Measurements from ENCODE around the gene GDF10. TPM values are rescaled to one million over a fixed set of nuclear protein-coding genes. Genes with fewer than 3 reads are reported as not detected.

GDF10 gene
- total and polyA plus RNA-seq, 9 of the 15 experiments (the other 6 are each of a cell fraction or from before 2014, with no cell fraction given), result 0.03 to 0.20 (median 0.11) TPM; not detected in 6

- TF ChIP-seq TFAP4 (CRISPR knock-in tag; IDR thresholded peaks at IDR 0.05; ENCODE audit: borderline replicate concordance) (no peak; the same call in 1 of the 2 replicates), ZBTB17 (CRISPR knock-in tag; IDR thresholded peaks at IDR 0.05) (peak; percentile 97), PTTG1 (tag; IDR thresholded peaks at IDR 0.05; ENCODE audit: low read depth) (no peak), SMARCA4 (IDR thresholded peaks at IDR 0.05) (peak; percentile 73), RBM17 (IDR thresholded peaks at IDR 0.05; ENCODE audit: borderline replicate concordance, low read depth, low read length) (no peak), BRF2 (IDR thresholded peaks at IDR 0.05; ENCODE audit: borderline replicate concordance, insufficient read depth, insufficient read length) (no peak), CTBP1 (IDR thresholded peaks at IDR 0.05; ENCODE audit: borderline replicate concordance) (peak; percentile 59; the same call in 1 of the 2 replicates), ZNF512 (tag; IDR thresholded peaks at IDR 0.05) (no peak), NR4A1 (CRISPR knock-in tag; IDR thresholded peaks at IDR 0.05) (no peak), NR4A1 (tag; IDR thresholded peaks at IDR 0.05) (0 out of 2 replicates have a peak, but pooled peaks have one; percentile 43), THRA (IDR thresholded peaks at IDR 0.05) (no peak), RB1 (IDR thresholded peaks at IDR 0.05; ENCODE audit: low read depth) (peak; percentile 36; the same call in 1 of the 2 replicates), ADNP (tag; IDR thresholded peaks at IDR 0.05) (no peak), MECOM (CRISPR knock-in tag; IDR thresholded peaks at IDR 0.05) (peak; percentile 48; the same call in 1 of the 2 replicates), ZNF253 (CRISPR knock-in tag; conservative IDR thresholded peaks at IDR 0.05) (no peak)
- TF ChIP-seq, protein P1, sequence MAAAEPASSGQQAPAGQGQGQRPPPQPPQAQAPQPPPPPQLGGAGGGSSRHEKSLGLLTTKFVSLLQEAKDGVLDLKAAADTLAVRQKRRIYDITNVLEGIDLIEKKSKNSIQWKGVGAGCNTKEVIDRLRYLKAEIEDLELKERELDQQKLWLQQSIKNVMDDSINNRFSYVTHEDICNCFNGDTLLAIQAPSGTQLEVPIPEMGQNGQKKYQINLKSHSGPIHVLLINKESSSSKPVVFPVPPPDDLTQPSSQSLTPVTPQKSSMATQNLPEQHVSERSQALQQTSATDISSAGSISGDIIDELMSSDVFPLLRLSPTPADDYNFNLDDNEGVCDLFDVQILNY (CRISPR knock-in tag; IDR thresholded peaks at IDR 0.05), result no peak
Observed at GRCh38 chr10:47326927-47327330, 26.9 kb downstream of the GDF10 start (continued).

Data from K562 (cell line).